ENCODE results near the gene LRMDA. TPM values are rescaled to one million over a fixed set of nuclear protein-coding genes. Genes with fewer than 3 reads are reported as not detected.

Gene LRMDA
- total and polyA plus RNA-seq, 2 donors (not counting 3 experiments of a cell fraction or from before 2014, with no cell fraction given), result 9.7 to 18.0 TPM

DNA sequence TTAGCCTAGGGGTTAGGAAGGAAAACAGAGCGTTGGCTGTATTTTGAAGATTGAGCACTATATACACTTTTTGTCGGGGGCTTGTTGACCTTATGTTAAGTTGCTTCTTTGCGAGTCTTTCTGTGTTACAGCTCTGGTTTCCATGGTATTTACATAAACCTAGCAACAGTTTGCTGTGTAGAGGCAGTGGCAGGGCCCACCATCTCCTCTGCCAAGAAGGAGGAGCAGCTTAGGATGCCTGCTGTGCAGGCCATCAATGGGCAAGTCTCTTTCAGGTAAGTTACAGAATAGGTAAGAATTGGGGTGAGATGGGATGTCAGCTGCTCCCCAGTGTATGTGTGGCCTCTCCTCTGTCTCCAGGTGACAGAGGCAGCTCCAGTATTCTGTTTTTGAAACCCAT, 485.5 kb downstream of the LRMDA start:
- intact Hi-C loops (cut with micrococcal nuclease) (no loop called here), dilution Hi-C loops (cut with MboI; ENCODE audit: extremely low pct_ligation_motif_present, low sequenced_read_pairs) (no loop called here)
- no peak overlapping the region for H3K9ac ChIP-seq (replicated peaks; ENCODE audit: extremely low read depth, insufficient read depth, low read length)
- H3K36me3 ChIP-seq (ENCODE audit: control insufficient read depth in 2 of 2, extremely low read depth in 1 of 2, insufficient read depth in 2 of 2, low read length in 2 of 2), result no peaks in the 10 kb centered on the region
- H3K4me1 ChIP-seq (ENCODE audit: control insufficient read depth, extremely low read depth, insufficient read depth, low read length), result no peaks in the 10 kb centered on the region
- H3K79me2 ChIP-seq (ENCODE audit: control insufficient read depth, insufficient read depth, low read length), result no peaks in the 10 kb centered on the region
- no TSS peak for BruUV-seq (replicated peaks)
- H4K20me1 ChIP-seq (replicated peaks; ENCODE audit: control insufficient read depth, extremely low read depth, insufficient read depth, low read length), result no peaks in the 10 kb centered on the region
- H3K27ac ChIP-seq (ENCODE audit: insufficient read depth, low read depth, low read length), result no peak overlapping the region
- no peak for FAIRE-seq
- no peaks in the 10 kb centered on the region for H3K9me3 ChIP-seq (replicated peaks; ENCODE audit: control insufficient read depth, insufficient read depth, low read length)
- H2AFZ ChIP-seq (ENCODE audit: low read depth, low read length), result no peak overlapping the region
- no peak for TF ChIP-seq MYC (IDR thresholded peaks at IDR 0.05; ENCODE audit: low read depth, low read length)
- no peak for TF ChIP-seq MAX (IDR thresholded peaks at IDR 0.05; ENCODE audit: insufficient read depth, insufficient read length)
- TF ChIP-seq FOS (IDR thresholded peaks at IDR 0.05; ENCODE audit: borderline replicate concordance, insufficient read depth, low read length), result no peak
- TF ChIP-seq EZH2 (IDR thresholded peaks at IDR 0.05; ENCODE audit: borderline replicate concordance, low read depth, low read length, severe bottlenecking), result no peak
- TF ChIP-seq GATA2 (IDR thresholded peaks at IDR 0.05; ENCODE audit: insufficient read depth, insufficient read length, low read depth, low read length), result no peak
- TF ChIP-seq JUN (IDR thresholded peaks at IDR 0.05; ENCODE audit: borderline replicate concordance, insufficient read depth, insufficient read length, low read depth), result no peak
- TF ChIP-seq POLR2AphosphoS5 (IDR thresholded peaks at IDR 0.05; ENCODE audit: insufficient read depth, low read depth, low read length), result no peak
- no peak for TF ChIP-seq CTCF (IDR thresholded peaks at IDR 0.05; ENCODE audit: extremely low read depth in 1 of 2, insufficient read depth in 1 of 2, low read depth in 1 of 2, low read length in 2 of 2)
- TF ChIP-seq POLR2A (IDR thresholded peaks at IDR 0.05; ENCODE audit: low read depth, low read length), result no peak
- no peaks in the 10 kb centered on the region for H3K27me3 ChIP-seq (ENCODE audit: control insufficient read depth in 2 of 2, insufficient read depth in 2 of 2, low read length in 2 of 2)
- H3K4me3 ChIP-seq (replicated peaks in 1 of 3; ENCODE audit: insufficient read depth in 1 of 3, low read depth in 1 of 3, low read length in 3 of 3), result no peak overlapping the region
- CTCF ChIA-PET, result interaction anchor here (0.8 to 1.0 kb wide), 2 partner anchors 10 to 515 kb away, joined by 3 to 4 read pairs; partner anchors contain the start of gene ZNF503
- POLR2A ChIA-PET, result no interaction called here
- H3K9me1 ChIP-seq (replicated peaks; ENCODE audit: control insufficient read depth, extremely low read depth, insufficient read depth, low read length), result no peaks in the 10 kb centered on the region
- DNase-seq (ENCODE audit: low read depth, low spot score), result no peak
- H3K4me2 ChIP-seq (ENCODE audit: insufficient read depth, low read length), result no peak overlapping the region
